SK-N-SH treated with all-trans-retinoic acid at 6 μM for 48 hours (cell line): ENCODE data around the gene EPHA4.

ENCODE experiments used
- BACH2 ChIP-seq: fragments of 250-450 bp; sonication (Bioruptor Pico); IDR thresholded peaks from 2 replicates; pipeline ENCODE4 v1.9.0; 2021; ENCODE audit warnings: mild to moderate bottlenecking, borderline replicate concordance
- ESRRG ChIP-seq: fragments of 250-450 bp; sonication (Bioruptor Pico); IDR thresholded peaks from 2 replicates; pipeline ENCODE4 v1.6.1; 2021; ENCODE audit warnings: mild to moderate bottlenecking
- GLIS3 ChIP-seq: fragments of 250-450 bp; sonication (Bioruptor Pico); IDR thresholded peaks from 2 replicates; pipeline ENCODE4 v1.5.0; 2020; ENCODE audit warnings: mild to moderate bottlenecking, moderate library complexity
- PPARA ChIP-seq: fragments of 250-450 bp; sonication (Bioruptor Pico); IDR thresholded peaks from 2 replicates; pipeline ENCODE4 v1.5.0; 2020; ENCODE audit warnings: mild to moderate bottlenecking, borderline replicate concordance
- RARB ChIP-seq: fragments of 250-450 bp; sonication (Bioruptor Pico); IDR thresholded peaks from 2 replicates; pipeline ENCODE4 v1.8.0; 2021; ENCODE audit warnings: mild to moderate bottlenecking, moderate library complexity
- SNAI2 ChIP-seq: fragments of 250-450 bp; sonication (Bioruptor Pico); IDR thresholded peaks from 2 replicates; pipeline ENCODE4 v1.5.0; 2020; ENCODE audit warnings: mild to moderate bottlenecking, moderate library complexity
- TSHZ2 ChIP-seq: fragments of 250-450 bp; sonication (Bioruptor Pico); IDR thresholded peaks from 2 replicates; pipeline ENCODE4 v1.5.0; 2020; ENCODE audit warnings: mild to moderate bottlenecking, moderate library complexity
- ZC3H10 ChIP-seq: fragments of 250-450 bp; sonication (Bioruptor Pico); IDR thresholded peaks from 2 replicates; pipeline ENCODE4 v1.5.1; 2021; ENCODE audit warnings: mild to moderate bottlenecking, moderate library complexity
- ZFP3 ChIP-seq: fragments of 250-450 bp; sonication (Bioruptor Pico); IDR thresholded peaks from 2 replicates; pipeline ENCODE4 v1.5.0; 2020; ENCODE audit warnings: mild to moderate bottlenecking, moderate library complexity
- ZFP30 ChIP-seq: fragments of 450-650 bp; formaldehyde crosslinking; IDR thresholded peaks from 2 replicates; pipeline ENCODE4 v1.5.0; 2022; ENCODE audit warnings: mild to moderate bottlenecking, moderate library complexity
- TF ChIP-seq, protein P1 (sequence below): fragments of 250-450 bp; sonication (Bioruptor Pico); IDR thresholded peaks from 2 replicates; pipeline ENCODE4 v1.8.0; 2020; ENCODE audit warnings: mild to moderate bottlenecking, moderate library complexity, borderline replicate concordance
- TF ChIP-seq, protein P2 (sequence below): fragments of 250-450 bp; sonication (Bioruptor Pico); IDR thresholded peaks from 2 replicates; pipeline ENCODE4 v1.5.1; 2020; ENCODE audit warnings: low read depth, mild to moderate bottlenecking, moderate library complexity
- TF ChIP-seq, protein P3 (sequence below): fragments of 250-450 bp; sonication (Bioruptor Pico); IDR thresholded peaks from 2 replicates; pipeline ENCODE4 v1.5.1; 2021; ENCODE audit warnings: mild to moderate bottlenecking, moderate library complexity
- TF ChIP-seq, protein P4 (sequence below): fragments of 250-450 bp; sonication (Bioruptor Pico); IDR thresholded peaks from 2 replicates; pipeline ENCODE4 v1.8.0; 2021; ENCODE audit warnings: low read depth, mild to moderate bottlenecking, moderate library complexity, borderline replicate concordance

GRCh38 chr2:221473451-221473850 lies 98.7 kb downstream of the EPHA4 start:
- TF ChIP-seq SNAI2 (CRISPR knock-in tag) = no peak
- no peak for TF ChIP-seq RARB (CRISPR knock-in tag)
- TF ChIP-seq, protein P1, sequence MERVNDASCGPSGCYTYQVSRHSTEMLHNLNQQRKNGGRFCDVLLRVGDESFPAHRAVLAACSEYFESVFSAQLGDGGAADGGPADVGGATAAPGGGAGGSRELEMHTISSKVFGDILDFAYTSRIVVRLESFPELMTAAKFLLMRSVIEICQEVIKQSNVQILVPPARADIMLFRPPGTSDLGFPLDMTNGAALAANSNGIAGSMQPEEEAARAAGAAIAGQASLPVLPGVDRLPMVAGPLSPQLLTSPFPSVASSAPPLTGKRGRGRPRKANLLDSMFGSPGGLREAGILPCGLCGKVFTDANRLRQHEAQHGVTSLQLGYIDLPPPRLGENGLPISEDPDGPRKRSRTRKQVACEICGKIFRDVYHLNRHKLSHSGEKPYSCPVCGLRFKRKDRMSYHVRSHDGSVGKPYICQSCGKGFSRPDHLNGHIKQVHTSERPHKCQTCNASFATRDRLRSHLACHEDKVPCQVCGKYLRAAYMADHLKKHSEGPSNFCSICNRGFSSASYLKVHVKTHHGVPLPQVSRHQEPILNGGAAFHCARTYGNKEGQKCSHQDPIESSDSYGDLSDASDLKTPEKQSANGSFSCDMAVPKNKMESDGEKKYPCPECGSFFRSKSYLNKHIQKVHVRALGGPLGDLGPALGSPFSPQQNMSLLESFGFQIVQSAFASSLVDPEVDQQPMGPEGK = no peak
- no peak for TF ChIP-seq GLIS3 (CRISPR knock-in tag)
- no peak for TF ChIP-seq ESRRG
- TF ChIP-seq, protein P2, sequence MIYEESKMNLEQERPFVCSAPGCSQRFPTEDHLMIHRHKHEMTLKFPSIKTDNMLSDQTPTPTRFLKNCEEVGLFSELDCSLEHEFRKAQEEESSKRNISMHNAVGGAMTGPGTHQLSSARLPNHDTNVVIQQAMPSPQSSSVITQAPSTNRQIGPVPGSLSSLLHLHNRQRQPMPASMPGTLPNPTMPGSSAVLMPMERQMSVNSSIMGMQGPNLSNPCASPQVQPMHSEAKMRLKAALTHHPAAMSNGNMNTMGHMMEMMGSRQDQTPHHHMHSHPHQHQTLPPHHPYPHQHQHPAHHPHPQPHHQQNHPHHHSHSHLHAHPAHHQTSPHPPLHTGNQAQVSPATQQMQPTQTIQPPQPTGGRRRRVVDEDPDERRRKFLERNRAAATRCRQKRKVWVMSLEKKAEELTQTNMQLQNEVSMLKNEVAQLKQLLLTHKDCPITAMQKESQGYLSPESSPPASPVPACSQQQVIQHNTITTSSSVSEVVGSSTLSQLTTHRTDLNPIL (CRISPR knock-in tag) = no peak
- no peak for TF ChIP-seq ZFP3 (CRISPR knock-in tag)
- TF ChIP-seq, protein P3, sequence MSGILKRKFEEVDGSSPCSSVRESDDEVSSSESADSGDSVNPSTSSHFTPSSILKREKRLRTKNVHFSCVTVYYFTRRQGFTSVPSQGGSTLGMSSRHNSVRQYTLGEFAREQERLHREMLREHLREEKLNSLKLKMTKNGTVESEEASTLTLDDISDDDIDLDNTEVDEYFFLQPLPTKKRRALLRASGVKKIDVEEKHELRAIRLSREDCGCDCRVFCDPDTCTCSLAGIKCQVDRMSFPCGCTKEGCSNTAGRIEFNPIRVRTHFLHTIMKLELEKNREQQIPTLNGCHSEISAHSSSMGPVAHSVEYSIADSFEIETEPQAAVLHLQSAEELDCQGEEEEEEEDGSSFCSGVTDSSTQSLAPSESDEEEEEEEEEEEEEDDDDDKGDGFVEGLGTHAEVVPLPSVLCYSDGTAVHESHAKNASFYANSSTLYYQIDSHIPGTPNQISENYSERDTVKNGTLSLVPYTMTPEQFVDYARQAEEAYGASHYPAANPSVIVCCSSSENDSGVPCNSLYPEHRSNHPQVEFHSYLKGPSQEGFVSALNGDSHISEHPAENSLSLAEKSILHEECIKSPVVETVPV (CRISPR knock-in tag) = no peak
- no peak for TF ChIP-seq ZC3H10
- no peak for TF ChIP-seq TSHZ2
- no peak for TF ChIP-seq ZFP30 (CRISPR knock-in tag)
- no peak for TF ChIP-seq PPARA
- TF ChIP-seq BACH2 (CRISPR knock-in tag) = no peak
- TF ChIP-seq, protein P4, sequence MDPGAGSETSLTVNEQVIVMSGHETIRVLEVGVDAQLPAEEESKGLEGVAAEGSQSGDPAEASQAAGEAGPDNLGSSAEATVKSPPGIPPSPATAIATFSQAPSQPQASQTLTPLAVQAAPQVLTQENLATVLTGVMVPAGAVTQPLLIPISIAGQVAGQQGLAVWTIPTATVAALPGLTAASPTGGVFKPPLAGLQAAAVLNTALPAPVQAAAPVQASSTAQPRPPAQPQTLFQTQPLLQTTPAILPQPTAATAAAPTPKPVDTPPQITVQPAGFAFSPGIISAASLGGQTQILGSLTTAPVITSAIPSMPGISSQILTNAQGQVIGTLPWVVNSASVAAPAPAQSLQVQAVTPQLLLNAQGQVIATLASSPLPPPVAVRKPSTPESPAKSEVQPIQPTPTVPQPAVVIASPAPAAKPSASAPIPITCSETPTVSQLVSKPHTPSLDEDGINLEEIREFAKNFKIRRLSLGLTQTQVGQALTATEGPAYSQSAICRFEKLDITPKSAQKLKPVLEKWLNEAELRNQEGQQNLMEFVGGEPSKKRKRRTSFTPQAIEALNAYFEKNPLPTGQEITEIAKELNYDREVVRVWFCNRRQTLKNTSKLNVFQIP (CRISPR knock-in tag) = no peak
